ENCODE data around the gene NUFIP1.

NUFIP1 gene

DNA sequence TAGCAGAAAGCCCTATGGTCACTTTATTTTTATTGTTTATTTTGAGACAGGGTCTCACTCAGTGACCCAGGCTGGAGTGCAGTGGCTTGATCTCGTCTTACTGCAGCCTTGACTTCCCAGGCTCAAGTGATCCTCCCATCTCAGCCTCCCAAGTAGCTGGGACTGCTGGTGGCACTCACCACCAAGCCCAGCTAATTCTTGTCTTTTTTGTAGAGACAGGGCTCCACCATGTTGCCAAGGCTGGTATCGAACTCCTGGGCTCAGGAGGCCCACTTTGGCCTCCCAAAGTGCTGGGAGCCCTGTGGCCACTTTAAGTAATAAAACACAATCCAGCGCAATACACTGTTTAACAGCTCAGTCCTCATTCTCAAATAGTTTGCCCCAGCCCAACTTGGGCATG, 69.3 kb downstream of the NUFIP1 start:
- Histone ChIP-seq H3K79me2 (ENCODE audit: control insufficient read depth, insufficient read depth, low read length, unreplicated experiment) (no peaks in the 10 kb centered on the region), H3K4me1 (ENCODE audit: control insufficient read depth, insufficient read depth, low read length, unreplicated experiment) (peaks cover 30% of the 10 kb centered on the region), H3K36me3 (ENCODE audit: insufficient read depth, low read length) (no peaks in the 10 kb centered on the region), H2AFZ (ENCODE audit: low read length, unreplicated experiment) (no peak overlapping the region), H3K27me3 (ENCODE audit: insufficient read depth, low read length) (no peaks in the 10 kb centered on the region), H3K27ac (ENCODE audit: low read depth, low read length) (0 out of 2 replicates have a peak overlapping the region, but pooled peaks have one; percentile 96), H3K4me3 (ENCODE audit: low read depth, low read length) (no peak overlapping the region)

DNA sequence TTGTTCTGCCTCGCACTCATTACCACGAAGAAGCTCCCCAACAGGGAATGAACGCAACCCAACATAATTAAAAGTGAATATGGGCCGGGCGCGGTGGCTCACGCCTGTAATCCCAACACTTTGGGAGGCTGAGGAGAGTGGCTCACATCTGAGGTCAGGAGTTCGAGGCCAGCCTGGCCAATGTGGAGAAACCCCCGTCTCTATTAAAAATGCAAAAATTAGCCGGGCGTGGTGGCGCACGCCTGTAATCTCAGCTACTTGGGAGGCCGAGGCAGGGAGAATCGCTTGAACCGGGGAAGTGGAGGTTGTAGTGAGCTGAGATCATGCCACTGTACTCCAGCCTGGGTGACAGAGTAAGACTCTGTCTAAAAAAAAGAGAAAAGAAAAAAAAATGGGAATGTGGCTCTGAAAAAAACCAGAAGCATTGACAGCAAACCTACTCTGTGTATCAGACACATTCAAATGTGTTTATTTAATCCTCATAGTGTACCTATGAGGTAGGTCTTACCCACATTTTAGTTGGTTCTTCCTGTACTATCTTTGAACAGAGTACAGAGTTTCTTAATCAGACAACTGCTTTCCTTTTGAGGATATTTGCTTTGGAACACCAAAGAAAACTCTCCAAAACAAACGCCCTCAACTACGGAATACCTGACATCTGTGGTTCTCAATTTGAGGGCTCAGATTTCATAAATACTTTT, 70.0 kb downstream of the NUFIP1 start:
- Histone ChIP-seq H3K27ac (ENCODE audit: low read depth, low read length) (peak overlapping the region; percentile 96), H3K79me2 (ENCODE audit: control insufficient read depth, insufficient read depth, low read length, unreplicated experiment) (no peaks in the 10 kb centered on the region), H3K4me3 (ENCODE audit: low read depth, low read length) (peak overlapping the region; percentile 76), H3K27me3 (ENCODE audit: insufficient read depth, low read length) (no peaks in the 10 kb centered on the region), H3K4me1 (ENCODE audit: control insufficient read depth, insufficient read depth, low read length, unreplicated experiment) (peaks cover 30% of the 10 kb centered on the region), H3K36me3 (ENCODE audit: insufficient read depth, low read length) (no peaks in the 10 kb centered on the region), H2AFZ (ENCODE audit: low read length, unreplicated experiment) (peak overlapping the region; percentile 91)

DNA sequence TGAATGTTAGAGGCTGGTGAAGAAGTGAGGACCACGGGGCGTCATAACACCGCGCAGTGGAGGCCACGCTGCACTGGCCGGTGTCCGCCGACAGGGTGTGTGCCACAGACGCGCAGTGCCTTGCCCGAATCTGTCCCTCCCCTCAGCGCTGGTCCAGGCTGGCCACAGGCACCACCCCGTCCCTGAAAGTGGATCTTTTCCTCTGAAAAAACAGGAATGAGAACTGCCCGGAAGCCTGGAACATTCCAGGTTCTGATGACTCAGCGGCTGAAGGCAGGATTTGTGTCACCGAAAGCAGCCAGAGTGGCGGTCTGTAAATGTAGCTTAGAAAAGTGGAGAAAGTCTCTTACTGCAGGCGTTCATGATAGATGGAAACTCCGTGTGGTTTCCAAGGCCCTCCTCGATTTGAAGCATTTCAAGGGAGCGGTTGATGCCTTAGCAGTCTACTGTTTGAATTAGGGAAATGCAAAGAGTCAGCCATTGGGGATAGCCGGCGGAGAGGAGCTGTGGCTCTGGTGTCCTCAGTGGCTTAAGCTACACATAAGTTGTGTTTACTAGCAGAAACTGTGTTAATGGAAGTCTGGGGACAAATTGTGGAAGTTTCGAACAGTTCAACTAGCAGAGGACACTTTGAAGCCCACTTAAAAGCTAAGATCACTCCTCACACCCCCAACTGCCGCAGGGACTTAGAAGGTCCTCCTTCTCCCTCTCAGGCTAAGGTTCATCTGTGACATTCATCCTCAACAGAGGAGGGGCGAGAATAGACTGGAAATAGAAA, 70.8 kb downstream of the NUFIP1 start:
- H3K27me3 ChIP-seq (ENCODE audit: insufficient read depth, low read length), result no peaks in the 10 kb centered on the region
- H3K36me3 ChIP-seq (ENCODE audit: insufficient read depth, low read length), result no peaks in the 10 kb centered on the region
- H3K4me3 ChIP-seq (ENCODE audit: low read depth, low read length), result peak overlapping the region; percentile 76
- peak overlapping the region; percentile 91 for H2AFZ ChIP-seq (ENCODE audit: low read length, unreplicated experiment)
- H3K4me1 ChIP-seq (ENCODE audit: control insufficient read depth, insufficient read depth, low read length, unreplicated experiment), result peaks cover 30% of the 10 kb centered on the region
- peak overlapping the region; percentile 96 for H3K27ac ChIP-seq (ENCODE audit: low read depth, low read length)
- no peaks in the 10 kb centered on the region for H3K79me2 ChIP-seq (ENCODE audit: control insufficient read depth, insufficient read depth, low read length, unreplicated experiment)

DNA sequence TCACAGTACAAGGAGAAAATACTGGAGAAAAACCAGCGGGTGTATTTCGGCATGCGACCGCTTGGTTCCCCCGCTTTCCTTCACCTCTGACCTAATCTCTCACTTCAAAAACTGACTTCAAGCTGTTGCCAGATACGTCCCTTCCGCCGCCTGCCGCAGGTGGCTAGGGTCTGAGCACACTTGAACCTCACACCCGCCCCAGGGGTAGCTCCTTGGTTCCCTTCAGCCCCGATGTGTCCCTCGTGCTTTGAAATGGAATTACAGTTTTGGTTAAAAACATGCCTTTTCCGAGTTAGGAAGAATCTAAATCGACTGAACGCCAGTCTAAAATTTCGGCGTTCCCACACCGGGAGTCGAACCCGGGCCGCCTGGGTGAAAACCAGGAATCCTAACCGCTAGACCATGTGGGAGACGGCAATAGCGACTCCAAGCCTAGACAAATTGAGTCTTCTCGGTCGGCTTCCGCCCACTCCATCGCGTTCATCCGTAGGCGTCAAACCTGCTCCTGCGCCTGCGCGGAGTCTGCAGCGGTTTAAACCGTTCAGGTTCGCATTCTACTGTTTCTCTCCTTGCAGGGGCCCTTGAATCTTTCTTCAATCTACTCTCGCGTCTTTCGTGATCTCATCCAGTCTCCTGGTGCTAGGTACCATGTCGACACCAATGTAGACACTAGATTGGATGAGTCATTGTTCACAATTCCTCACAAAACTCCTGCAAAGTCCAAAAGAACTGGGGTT, 71.5 kb downstream of the NUFIP1 start:
- peak overlapping the region; percentile 96 for H3K27ac ChIP-seq (ENCODE audit: low read depth, low read length)
- H3K4me3 ChIP-seq (ENCODE audit: low read depth, low read length), result peak overlapping the region; percentile 76
- no peaks in the 10 kb centered on the region for H3K27me3 ChIP-seq (ENCODE audit: insufficient read depth, low read length)
- no peaks in the 10 kb centered on the region for H3K79me2 ChIP-seq (ENCODE audit: control insufficient read depth, insufficient read depth, low read length, unreplicated experiment)
- H3K36me3 ChIP-seq (ENCODE audit: insufficient read depth, low read length), result no peaks in the 10 kb centered on the region
- peaks cover 29% of the 10 kb centered on the region for H3K4me1 ChIP-seq (ENCODE audit: control insufficient read depth, insufficient read depth, low read length, unreplicated experiment)
- peak overlapping the region; percentile 92 for H2AFZ ChIP-seq (ENCODE audit: low read length, unreplicated experiment)

DNA sequence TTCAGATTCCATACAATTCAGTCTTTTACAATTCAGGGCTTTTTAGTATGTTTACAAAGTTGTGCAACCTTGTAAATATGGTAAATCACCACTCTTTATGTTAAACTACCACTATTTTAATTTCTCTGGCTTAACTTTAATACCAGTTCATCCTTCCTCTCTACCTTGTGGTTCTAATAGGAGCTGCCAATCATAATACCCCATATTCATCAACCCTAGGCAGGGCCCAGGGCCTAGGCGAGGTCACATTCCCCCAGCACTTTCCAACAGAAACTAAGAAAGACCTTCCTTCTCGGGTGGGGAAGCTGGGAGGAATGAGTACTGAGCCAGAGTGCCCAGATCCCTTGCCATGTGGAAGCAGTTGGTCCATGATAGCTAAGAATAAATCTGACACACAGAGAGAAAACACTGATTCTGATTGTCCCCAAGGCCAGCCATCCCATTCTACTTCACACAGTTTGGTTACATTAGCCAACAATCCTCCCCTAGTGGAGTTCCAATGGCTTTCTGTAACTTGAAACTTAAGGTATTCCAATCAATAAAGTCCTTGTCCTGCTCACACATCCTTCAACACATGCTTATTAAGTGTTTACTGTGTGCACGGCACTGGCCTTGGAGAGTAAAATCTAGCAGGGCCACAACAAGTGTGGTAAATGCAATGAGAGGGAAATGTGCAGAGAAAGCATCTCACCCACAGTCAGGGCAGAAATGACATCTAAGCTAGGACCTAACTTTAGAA, 76.8 kb downstream of the NUFIP1 start:
- Histone ChIP-seq H3K27me3 (ENCODE audit: insufficient read depth, low read length) (no peaks in the 10 kb centered on the region), H3K27ac (ENCODE audit: low read depth, low read length) (no peak overlapping the region), H3K79me2 (ENCODE audit: control insufficient read depth, insufficient read depth, low read length, unreplicated experiment) (no peaks in the 10 kb centered on the region), H3K4me1 (ENCODE audit: control insufficient read depth, insufficient read depth, low read length, unreplicated experiment) (no peaks in the 10 kb centered on the region), H2AFZ (ENCODE audit: low read length, unreplicated experiment) (no peak overlapping the region), H3K36me3 (ENCODE audit: insufficient read depth, low read length) (no peaks in the 10 kb centered on the region), H3K4me3 (ENCODE audit: low read depth, low read length) (no peak overlapping the region)

DNA sequence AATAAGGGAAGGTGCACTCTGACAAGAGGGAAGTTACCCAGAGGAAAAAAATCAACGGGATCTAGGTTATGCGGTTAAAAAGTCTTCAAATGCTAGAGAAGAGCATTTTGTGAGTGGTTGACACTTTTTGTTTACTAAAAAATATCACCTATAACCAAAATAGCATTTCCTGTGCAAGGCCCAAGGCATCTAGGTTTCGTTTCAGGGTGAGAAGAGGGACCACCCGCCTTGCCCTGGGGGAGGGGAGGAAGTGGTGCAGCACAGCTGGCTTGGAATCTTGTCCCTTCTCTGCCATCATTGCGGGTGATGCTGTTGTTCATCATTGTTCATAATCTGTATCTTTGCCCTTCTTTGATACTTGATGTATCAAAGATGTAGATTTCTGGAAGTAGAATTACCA, 80.6 kb downstream of the NUFIP1 start:
- no peaks in the 10 kb centered on the region for H3K27me3 ChIP-seq (ENCODE audit: insufficient read depth, low read length)
- H3K79me2 ChIP-seq (ENCODE audit: control insufficient read depth, insufficient read depth, low read length, unreplicated experiment), result no peaks in the 10 kb centered on the region
- no peak overlapping the region for H3K4me3 ChIP-seq (ENCODE audit: low read depth, low read length)
- H2AFZ ChIP-seq (ENCODE audit: low read length, unreplicated experiment), result no peak overlapping the region
- H3K36me3 ChIP-seq (ENCODE audit: insufficient read depth, low read length), result no peaks in the 10 kb centered on the region
- peaks cover 20% of the 10 kb centered on the region for H3K4me1 ChIP-seq (ENCODE audit: control insufficient read depth, insufficient read depth, low read length, unreplicated experiment)
- H3K27ac ChIP-seq (ENCODE audit: low read depth, low read length), result no peak overlapping the region

DNA sequence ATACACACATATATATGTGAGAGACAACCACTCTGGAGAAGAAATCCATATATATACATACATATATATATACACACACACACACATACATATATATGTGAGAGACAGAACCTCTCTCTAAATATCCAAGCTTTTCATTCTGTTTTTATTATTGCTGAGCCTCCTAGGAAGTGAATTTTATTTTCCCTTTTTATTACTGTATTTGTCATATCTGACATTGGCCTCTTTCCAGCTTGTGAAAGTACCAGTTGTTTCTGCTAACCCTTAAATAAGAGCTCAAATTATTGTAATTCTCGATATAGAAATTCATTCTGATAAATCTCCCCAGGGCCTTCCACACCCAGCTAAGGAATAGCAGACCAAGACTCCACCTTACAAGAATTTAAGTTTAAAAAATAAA, 81.0 kb downstream of the NUFIP1 start:
- H3K27ac ChIP-seq (ENCODE audit: low read depth, low read length), result no peak overlapping the region
- no peak overlapping the region for H3K4me3 ChIP-seq (ENCODE audit: low read depth, low read length)
- H3K27me3 ChIP-seq (ENCODE audit: insufficient read depth, low read length), result no peaks in the 10 kb centered on the region
- H3K79me2 ChIP-seq (ENCODE audit: control insufficient read depth, insufficient read depth, low read length, unreplicated experiment), result no peaks in the 10 kb centered on the region
- no peak overlapping the region for H2AFZ ChIP-seq (ENCODE audit: low read length, unreplicated experiment)
- H3K4me1 ChIP-seq (ENCODE audit: control insufficient read depth, insufficient read depth, low read length, unreplicated experiment), result peaks cover 25% of the 10 kb centered on the region
- H3K36me3 ChIP-seq (ENCODE audit: insufficient read depth, low read length), result no peaks in the 10 kb centered on the region

DNA sequence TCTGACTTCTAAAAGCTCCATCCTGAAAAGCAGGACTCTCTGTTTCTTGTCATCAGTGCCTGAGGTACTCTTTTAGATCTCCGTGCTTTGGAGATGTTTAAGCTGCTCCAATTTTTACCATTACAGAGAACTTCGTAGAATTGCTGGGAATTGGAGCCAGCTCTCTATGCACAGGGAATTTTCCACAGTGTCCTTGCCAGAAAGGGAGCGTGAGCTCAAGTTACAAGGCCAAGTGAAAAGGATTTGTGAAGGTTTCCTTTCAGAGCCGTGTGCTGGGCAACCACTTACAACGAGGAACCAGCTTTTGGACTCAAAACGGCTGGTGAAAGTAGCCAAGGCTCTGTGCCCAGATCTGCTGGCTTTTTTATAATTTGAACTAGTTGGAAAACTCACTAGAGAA, 82.6 kb downstream of the NUFIP1 start:
- Histone ChIP-seq H3K27me3 (ENCODE audit: insufficient read depth, low read length) (no peaks in the 10 kb centered on the region), H3K4me1 (ENCODE audit: control insufficient read depth, insufficient read depth, low read length, unreplicated experiment) (peaks cover 26% of the 10 kb centered on the region), H3K4me3 (ENCODE audit: low read depth, low read length) (no peak overlapping the region), H3K36me3 (ENCODE audit: insufficient read depth, low read length) (no peaks in the 10 kb centered on the region), H2AFZ (ENCODE audit: low read length, unreplicated experiment) (peak overlapping the region; percentile 6), H3K27ac (ENCODE audit: low read depth, low read length) (no peak overlapping the region), H3K79me2 (ENCODE audit: control insufficient read depth, insufficient read depth, low read length, unreplicated experiment) (no peaks in the 10 kb centered on the region)

DNA sequence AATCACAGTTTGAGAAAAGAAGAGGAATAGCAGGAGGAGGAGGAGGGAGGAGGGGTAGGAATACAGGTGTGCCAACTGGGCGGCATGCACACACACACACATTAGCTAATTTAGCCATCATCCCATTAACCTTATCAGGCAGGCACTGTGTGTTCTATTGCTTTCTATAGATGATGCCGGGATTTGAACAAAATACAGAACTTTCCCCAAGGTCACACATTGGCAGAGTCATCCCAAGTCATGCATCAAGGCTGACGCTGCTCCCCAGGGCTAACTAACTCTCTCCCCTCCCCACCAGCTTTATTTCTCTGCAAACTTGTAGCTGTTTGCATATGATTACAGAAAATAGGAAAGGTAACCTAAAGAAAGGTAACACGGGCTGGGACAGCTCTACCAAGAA, 83.0 kb downstream of the NUFIP1 start:
- H3K27ac ChIP-seq (ENCODE audit: low read depth, low read length), result no peak overlapping the region

DNA sequence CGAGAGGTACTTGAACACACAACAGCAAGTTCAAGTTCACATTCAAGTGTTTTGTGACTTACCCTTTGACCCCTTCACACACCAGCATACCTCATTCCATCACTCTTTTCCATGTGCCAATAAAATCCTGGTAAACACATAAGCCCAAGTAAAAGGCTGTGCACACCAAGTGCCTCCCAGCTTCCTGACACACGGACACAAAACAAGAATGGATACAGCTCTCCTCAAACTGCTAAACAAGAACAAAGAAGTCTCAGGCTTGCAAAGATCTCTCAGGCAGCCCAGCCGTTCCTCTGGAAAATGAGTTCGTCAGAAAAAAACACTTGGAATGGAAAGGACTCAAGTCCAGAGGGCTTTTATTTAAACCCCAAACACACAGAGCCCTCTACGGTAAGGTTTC, 83.7 kb downstream of the NUFIP1 start:
- Histone ChIP-seq H3K36me3 (ENCODE audit: insufficient read depth, low read length) (no peaks in the 10 kb centered on the region), H2AFZ (ENCODE audit: low read length, unreplicated experiment) (no peak overlapping the region), H3K4me1 (ENCODE audit: control insufficient read depth, insufficient read depth, low read length, unreplicated experiment) (peaks cover 26% of the 10 kb centered on the region), H3K27me3 (ENCODE audit: insufficient read depth, low read length) (no peaks in the 10 kb centered on the region), H3K27ac (ENCODE audit: low read depth, low read length) (peak overlapping the region; percentile 54; the same call in 1 of the 2 replicates), H3K4me3 (ENCODE audit: low read depth, low read length) (no peak overlapping the region), H3K79me2 (ENCODE audit: control insufficient read depth, insufficient read depth, low read length, unreplicated experiment) (no peaks in the 10 kb centered on the region)

More for the DNA sequence above, 83.0 kb downstream of the NUFIP1 start:
- H3K27me3 ChIP-seq (ENCODE audit: insufficient read depth, low read length), result no peaks in the 10 kb centered on the region
- no peaks in the 10 kb centered on the region for H3K36me3 ChIP-seq (ENCODE audit: insufficient read depth, low read length)
- no peaks in the 10 kb centered on the region for H3K79me2 ChIP-seq (ENCODE audit: control insufficient read depth, insufficient read depth, low read length, unreplicated experiment)
- H3K4me3 ChIP-seq (ENCODE audit: low read depth, low read length), result no peak overlapping the region
- H3K4me1 ChIP-seq (ENCODE audit: control insufficient read depth, insufficient read depth, low read length, unreplicated experiment), result peaks cover 26% of the 10 kb centered on the region
- no peak overlapping the region for H2AFZ ChIP-seq (ENCODE audit: low read length, unreplicated experiment)
